GM06990 (cell line): ENCODE measurements around the gene SLC2A13.

Source experiments
- DNase-seq: peaks from one replicate; pipeline ENCODE4 v3.0.0-alpha.2; 2011; ENCODE audit not compliant: insufficient read length; ENCODE audit errors: extremely low read depth
- H3K27me3 ChIP-seq: replicated peaks from 2 replicates; pipeline ENCODE4 v1.6.0; 2011; ENCODE audit warnings: low read length; ENCODE audit not compliant: control insufficient read depth, insufficient read depth
- H3K36me3 ChIP-seq: 2 replicates; pipeline ENCODE4 v1.5.1; 2011; ENCODE audit warnings: low read length; ENCODE audit not compliant: control insufficient read depth, insufficient read depth
- H3K4me3 ChIP-seq: replicated peaks from 2 replicates; pipeline ENCODE4 v1.5.1; 2011; ENCODE audit warnings: low read depth, mild to moderate bottlenecking, control low read depth, low read length
- TF ChIP-seq, protein P1 (sequence below): IDR thresholded peaks from 2 replicates; pipeline ENCODE4 v1.5.1; 2011; ENCODE audit warnings: low read length, control low read depth, mild to moderate bottlenecking, inconsistent platforms; ENCODE audit not compliant: insufficient read depth, poor library complexity, severe bottlenecking

SLC2A13 gene

DNA sequence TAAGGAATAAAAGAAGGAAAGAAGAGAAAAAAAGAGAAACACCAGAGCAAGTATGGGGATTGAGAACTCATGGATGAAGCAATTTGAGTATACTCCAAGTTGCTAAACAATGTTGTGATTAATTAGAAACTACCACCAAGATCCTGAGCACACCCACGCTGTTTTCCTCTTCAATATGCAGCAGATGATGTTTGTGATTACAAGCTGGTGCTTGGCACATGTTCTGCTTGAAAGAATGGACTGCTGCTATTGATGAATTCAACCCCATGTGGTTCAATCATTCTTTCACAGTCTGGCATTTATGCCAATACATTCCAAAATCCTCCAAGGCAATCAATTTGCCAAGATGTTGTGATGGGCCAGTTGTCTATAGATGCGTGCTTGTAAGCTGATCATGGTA is 146.8 kb downstream of the SLC2A13 start:
- no peaks in the 10 kb centered on the region for H3K27me3 ChIP-seq
- H3K4me3 ChIP-seq, result no peak overlapping the region
- TF ChIP-seq, protein P1, sequence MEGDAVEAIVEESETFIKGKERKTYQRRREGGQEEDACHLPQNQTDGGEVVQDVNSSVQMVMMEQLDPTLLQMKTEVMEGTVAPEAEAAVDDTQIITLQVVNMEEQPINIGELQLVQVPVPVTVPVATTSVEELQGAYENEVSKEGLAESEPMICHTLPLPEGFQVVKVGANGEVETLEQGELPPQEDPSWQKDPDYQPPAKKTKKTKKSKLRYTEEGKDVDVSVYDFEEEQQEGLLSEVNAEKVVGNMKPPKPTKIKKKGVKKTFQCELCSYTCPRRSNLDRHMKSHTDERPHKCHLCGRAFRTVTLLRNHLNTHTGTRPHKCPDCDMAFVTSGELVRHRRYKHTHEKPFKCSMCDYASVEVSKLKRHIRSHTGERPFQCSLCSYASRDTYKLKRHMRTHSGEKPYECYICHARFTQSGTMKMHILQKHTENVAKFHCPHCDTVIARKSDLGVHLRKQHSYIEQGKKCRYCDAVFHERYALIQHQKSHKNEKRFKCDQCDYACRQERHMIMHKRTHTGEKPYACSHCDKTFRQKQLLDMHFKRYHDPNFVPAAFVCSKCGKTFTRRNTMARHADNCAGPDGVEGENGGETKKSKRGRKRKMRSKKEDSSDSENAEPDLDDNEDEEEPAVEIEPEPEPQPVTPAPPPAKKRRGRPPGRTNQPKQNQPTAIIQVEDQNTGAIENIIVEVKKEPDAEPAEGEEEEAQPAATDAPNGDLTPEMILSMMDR, result no peak
- no peak for DNase-seq
- H3K36me3 ChIP-seq, result no peaks in the 10 kb centered on the region

DNA sequence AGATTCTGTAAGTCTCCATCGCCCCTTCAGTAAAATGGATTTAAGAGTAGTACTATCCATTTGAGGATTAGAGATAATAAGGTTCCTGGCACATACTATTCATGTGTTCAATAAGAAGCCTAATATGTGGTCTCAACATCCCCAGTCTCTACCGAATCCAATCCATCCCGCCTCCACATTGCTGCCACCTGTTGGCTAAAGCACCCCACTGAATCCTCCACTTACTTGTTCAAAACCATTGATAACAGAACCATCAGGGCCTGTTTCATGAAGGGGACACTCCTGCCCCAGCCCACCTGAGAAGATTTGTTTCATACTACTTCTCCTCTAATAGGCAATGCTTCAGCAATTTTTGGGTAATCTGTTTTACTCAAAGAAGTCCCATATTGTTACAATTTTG is 147.5 kb downstream of the SLC2A13 start:
- Histone ChIP-seq H3K36me3 (no peaks in the 10 kb centered on the region), H3K27me3 (no peaks in the 10 kb centered on the region), H3K4me3 (no peak overlapping the region)
- TF ChIP-seq, protein P1, result peak; percentile 32
- DNase-seq, result no peak

DNA sequence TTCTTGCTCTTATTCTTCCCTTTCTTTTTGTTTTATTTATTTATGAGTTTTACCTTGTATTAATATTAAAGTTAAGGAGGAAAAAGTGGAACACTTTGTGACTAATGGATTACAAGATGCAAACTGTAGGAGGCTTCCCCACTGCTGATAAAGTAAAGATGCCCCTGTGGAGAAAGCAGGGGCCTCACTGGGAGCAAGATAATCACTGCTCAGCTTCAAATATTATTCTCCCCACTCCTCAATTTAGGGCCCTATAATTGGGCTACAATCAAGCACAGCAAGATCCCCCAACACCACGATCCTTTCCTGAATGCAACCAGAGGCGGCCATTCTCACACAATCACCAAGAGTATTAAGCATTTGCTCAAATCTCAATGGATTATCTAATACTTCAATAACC is 149.2 kb downstream of the SLC2A13 start:
- TF ChIP-seq, protein P1, result no peak
- no peak for DNase-seq
- H3K36me3 ChIP-seq, result no peaks in the 10 kb centered on the region
- no peak overlapping the region for H3K4me3 ChIP-seq
- no peaks in the 10 kb centered on the region for H3K27me3 ChIP-seq

DNA sequence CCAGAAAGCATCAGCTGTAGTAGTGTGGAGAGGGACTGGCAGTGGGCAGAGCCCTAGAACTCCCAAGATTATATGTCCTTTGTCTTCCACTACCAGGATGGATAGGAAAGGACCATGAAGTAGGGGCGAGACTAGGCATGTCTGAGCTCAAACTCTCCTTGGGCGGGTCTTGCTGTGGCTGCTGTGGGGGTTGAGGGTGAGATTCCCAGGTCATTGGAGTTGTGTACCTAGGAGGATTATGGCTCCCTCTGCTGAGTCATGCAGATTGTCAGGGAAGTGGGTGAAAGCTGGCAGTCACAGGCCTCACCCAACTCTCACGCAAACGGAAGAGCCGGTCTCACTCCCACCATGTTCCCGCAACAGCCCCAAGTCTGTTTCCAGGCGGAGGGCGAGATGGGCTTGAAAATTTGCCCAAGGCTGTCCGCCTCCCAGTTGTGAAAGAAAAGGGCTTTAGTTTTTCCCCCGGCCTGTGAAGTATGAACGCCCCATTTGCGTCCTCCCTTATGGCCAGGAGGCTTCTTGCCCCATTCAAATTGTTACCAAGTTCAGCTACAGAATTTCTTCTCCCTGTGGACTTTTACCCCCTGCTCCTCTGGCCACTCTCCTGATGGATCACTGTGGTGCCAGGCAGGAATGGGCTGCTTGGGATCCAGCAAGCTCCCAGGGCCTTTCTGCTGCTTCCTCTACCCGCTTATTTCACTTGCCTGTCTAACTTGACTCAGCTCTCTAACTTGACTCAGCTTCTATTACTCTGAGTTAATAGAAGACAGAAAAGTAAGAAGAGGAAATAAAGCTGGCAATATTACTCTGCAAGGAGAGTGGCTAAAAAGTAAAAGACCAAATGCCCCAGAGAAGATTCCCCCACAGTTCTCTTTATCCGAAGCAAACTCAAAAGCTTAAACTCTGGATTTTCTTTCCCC is 159.3 kb downstream of the SLC2A13 start:
- H3K36me3 ChIP-seq, result no peaks in the 10 kb centered on the region
- TF ChIP-seq, protein P1, result no peak
- no peak for DNase-seq
- H3K27me3 ChIP-seq, result no peaks in the 10 kb centered on the region
- no peak overlapping the region for H3K4me3 ChIP-seq

DNA sequence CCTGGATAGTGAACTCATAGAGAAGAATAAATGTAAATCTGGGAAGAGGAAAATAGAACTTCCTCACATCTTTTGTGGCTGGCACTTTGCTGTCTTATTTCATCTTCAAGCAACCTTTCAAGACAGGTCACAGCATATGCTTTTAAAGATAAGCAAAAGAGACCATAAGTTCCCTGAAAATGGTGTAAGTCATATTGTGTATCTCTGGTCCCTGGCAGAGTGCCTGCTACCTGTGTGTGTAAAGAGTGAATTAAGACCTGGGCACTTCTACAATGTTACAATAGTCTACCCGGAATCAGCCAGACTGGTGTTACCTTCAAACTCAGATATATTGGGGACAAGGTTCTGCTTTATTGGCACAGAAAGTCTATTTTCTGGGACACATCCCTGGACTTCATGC is 168.8 kb downstream of the SLC2A13 start:
- TF ChIP-seq, protein P1, result no peak
- no peaks in the 10 kb centered on the region for H3K36me3 ChIP-seq
- no peaks in the 10 kb centered on the region for H3K27me3 ChIP-seq
- DNase-seq, result no peak
- no peak overlapping the region for H3K4me3 ChIP-seq

DNA sequence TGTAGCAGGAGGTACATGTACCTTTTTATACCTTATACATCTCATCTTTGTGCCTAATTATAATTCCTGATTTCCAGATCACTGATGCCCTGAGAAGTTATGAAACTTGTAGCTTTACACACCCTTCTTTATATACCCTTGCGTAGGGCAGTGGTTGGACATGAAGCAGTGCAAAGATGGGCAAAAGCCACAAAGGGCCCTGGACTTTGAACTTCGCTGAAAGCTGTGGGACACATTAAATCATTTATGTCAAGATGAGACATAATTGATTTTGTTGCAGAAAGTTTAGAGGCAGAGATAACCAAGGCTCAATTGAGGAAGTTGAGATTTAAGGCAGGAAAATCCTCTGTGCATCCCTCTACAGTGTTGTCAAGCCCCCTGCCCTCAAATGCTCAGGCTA is 170.0 kb downstream of the SLC2A13 start:
- H3K4me3 ChIP-seq, result no peak overlapping the region
- no peaks in the 10 kb centered on the region for H3K36me3 ChIP-seq
- no peaks in the 10 kb centered on the region for H3K27me3 ChIP-seq
- TF ChIP-seq, protein P1, result no peak
- no peak for DNase-seq
